Measurements from ENCODE around the gene MTMR11.

MTMR11 gene

DNA sequence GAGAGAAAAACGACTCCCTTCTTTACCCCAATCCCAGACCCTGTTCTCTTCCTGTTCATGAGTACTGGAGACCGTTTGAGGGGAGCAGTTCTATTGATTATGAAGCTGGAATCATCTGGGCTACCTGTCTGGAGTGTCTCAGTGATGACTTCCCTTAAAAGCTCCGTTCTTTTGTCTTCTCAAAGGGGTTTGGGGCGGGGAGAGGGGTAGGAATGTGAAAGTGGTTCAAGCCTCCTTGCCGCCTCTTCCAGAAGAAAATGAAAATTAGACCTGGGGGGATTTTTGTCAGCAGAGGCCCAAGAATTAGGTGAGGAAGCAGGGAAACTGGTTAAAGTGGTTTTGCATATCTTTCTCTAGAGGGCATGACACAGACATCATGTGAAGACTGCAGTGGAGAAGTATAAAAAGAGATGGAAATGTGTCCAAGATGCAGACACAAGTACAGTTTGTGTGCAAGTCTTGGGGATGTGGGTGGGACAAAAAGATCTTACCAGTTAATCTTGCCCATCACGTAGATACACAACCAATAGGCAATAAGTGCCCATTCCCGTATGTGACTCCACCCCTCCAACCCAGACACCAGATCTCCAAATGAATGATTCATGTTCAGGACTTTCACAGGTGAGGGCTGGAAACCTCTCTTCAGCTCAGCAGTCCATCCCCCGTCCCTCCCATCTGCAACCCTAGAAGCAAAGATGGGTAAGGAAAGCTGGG is 470 bp upstream of the MTMR11 start:
- DNase-seq: no peak

DNA sequence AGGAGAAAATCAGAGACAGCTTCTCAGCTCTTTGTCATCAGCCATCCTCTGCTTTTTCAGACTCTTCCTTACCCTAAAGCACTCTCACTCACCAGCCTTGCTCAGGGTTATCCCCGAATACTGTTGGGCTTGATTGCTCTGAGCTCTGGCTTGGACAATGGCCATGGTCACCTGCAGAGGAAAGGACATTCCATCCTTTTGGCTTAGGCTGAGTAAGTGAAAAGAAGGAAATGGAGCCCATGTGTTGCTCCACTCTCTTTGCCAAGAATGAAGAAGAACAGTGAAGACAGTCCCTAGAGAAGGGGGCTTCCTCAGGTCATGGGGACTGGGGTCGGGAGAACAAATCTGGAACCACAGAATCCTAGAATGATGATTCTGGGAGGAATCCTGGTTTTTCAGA is 2.3 kb downstream of the MTMR11 start:
- DNase-seq: no peak

DNA sequence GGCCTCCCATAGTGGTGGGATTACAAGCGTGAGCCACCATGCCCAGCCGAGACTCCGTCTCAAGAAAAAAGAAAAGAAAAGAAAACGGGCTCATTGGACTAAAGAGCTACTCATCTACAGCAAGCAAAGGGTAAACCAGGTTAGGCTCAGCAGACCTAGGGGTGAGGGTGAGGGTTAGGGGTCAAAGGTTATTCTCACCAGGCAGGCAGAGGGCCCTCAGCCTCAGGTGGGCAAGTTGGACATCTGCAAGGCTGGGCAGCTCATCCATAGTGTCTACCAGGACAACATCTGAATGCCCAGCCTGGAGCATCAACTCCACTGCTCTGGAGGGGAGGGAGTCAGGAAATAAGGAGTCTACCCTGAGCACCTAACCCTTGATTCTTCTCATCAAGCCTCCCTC is 3.5 kb downstream of the MTMR11 start:
- DNase-seq: no peak

DNA sequence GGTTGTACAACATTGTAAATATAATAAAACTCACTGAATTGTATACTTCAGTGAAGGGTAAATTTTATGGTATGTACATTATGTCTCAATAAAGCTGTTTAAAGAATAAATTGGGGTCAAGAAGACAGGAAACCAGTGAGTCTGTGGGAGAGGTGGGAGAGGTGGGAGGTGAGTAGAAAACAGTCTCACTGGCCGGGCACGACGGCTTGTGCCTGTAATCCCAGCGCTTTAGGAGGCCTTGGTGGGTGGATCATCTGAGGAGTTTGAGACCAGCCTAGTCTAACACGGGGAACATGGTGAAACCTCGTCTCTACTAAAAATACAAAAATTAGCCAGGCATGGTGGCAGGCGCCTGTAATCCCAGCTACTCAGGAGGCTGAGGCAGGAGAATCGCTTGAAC is 4.2 kb downstream of the MTMR11 start:
- no peak for DNase-seq

DNA sequence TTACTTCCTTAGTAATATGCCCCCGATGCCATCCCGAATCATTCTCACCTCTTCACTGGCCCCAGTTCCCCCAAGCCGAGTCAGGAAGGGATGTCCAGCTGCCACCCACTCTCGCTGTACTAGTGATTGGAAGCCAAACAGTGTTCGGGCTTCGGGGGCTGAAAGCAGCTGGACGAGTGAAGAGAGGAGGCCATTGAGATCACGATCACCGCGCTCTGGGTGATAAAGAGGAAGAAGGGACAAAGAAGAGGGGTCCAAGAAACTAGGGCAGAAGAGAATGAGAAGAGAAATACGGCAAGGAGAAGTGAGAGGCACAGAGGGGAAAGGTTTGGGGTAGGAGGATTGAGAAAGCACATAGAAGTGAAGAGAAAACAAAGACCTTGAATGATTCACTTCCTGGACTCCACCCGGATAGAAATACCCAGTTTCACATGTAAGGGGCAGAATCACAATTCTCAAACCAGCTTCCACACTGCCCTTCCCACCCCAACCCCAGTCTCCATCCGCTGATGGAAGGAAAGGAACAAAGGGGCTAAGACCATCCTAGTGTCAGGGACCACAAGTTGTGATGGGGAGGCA is 5.4 kb downstream of the MTMR11 start:
- DNase-seq: peak; percentile 48

DNA sequence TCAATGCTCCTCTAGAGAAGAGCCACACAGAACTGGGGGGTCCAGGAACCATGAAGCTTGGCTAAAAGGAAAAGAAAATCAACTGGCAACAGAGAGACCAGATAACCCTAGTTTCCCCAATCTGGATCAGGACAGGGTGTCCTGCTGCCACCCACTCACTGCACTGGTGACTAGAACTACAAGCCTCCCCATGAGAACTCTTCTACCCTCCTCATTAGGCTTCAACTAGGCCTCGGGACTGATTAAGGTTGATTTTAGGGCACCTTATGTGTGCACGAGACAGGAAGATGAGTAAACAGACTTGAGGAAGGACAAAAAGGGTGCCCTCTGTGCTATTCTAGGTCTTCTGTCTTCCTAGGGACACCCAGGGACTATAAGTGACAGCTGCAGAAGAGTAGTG is 6.8 kb downstream of the MTMR11 start:
- DNase-seq: no peak

DNA sequence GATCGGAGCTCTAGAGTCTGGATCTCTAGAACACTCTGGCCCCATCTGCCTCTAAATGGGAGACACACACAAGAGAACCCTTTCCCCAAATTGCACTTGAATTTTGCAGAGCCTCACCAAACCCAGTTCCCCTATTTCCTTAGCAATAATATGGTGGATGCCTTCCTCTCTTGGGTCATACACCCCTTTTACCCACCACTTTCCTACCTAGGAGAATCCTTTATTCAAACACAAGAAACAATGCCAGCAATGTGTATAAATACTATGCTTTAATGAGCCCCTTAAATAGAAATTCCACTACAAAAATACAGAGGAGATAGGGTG is 8.3 kb downstream of the MTMR11 start:
- DNase-seq: no peak

DNA sequence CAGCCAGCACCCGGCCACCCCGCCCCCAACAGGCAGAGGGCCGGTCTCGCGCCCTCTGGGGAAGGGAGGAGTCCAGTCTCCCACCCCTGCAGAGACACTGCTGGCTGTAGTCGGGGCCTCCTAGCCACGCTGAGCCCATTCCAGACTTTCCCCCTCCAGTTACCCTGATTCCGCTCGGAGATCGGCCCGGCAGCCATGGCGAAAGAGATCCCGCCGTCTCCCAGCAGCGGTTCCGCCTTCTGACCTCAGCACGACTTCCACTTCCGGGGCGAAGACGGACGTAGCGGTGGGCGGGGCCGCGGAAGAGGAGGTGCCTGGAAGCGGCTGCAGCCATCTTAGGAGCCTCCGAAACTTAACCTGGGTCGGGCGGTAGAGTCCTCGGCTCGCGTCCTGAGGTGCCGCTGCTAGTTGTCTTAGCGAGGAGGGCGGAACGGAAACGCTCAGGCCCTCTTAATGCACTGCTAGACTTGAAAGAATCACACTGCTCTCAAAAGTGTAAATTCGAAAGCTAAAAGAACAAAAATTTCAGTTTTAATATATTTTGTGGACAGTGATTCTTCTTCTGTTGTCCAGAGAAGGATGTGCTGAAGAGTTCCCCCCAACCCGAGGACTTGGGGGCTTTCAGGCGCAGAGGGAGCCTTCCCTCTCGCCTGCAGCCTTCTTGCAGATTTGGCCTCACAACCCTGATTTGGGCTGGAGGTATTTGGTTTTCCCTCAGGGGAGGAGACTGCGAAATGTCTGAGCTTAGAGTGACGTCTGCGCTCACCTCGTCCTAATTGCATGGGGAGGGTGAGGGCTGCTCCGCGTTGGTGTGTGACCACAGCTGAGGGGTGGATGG is 8.9 kb downstream of the MTMR11 start, which contains the start of gene SF3B4:
TSS of gene SF3B4 (minus strand) at position 241 of the 838 bp plus-strand sequence. CDS start at position 197, 44 bp downstream.
- peak; percentile 95 for DNase-seq

DNA sequence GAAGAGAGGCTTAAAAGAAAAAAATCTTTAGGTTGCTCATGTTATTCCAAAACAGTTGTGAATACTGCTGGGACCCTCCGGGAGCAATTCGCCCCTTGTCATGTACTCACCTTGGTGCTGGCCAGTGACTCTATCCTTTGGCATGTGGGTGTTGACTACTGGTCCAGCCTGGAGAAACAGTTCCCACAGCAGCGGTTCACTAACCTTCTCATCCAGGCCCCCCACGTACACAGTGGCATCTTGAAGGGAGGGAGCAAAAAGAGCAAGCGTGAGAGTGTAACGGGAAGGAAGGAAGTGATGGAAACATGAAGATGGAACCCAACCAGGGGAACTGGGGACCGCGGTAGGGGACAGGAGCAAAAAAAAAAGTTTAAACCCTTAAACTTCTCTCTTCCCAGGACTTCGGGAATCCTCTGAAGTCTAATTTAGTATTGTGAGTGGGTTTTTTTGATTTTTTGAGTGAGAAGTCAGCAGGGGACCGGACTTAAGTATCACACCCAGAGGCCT is 9.6 kb downstream of the MTMR11 start:
- DNase-seq: no peak

DNA sequence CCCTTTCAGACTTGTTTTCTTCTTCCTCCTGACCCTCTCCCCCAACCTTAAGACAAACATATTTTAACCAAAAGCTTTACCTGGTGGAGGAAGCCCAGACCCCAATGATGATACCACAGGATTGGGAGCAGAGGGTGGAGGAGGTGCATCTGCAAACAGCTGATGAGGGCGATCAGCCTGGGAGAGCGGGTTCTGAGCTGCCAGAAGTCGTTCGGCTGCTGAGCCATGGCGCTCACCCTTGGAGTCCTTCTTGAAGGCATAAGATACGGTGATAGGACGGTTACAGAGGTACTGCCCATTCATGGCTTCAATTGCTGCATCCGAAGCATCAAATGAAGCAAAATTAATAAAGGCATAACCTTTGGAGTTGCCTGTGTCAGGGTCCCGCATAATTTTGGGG is 10.4 kb downstream of the MTMR11 start:
- DNase-seq: no peak

DNA sequence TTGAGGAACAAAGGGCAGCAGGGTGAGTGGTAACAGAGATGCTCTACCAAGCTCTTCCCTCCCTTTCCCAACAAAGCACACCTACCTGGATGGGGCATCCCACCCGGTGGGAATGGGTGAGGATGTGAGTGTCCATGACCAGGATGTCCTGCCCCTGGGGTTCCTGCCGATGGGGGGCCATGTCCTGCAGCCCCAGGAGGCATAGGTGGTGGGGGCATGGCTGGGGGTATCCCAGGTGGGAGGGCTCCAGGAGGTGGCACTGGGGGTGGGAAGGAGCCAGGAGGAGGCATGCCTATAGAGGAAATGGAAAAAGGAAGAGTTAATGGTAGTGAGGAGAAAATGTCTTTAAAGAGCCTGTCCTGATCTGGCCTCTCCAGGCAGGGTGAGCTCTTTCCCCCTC is 10.9 kb downstream of the MTMR11 start:
- no peak for DNase-seq

DNA sequence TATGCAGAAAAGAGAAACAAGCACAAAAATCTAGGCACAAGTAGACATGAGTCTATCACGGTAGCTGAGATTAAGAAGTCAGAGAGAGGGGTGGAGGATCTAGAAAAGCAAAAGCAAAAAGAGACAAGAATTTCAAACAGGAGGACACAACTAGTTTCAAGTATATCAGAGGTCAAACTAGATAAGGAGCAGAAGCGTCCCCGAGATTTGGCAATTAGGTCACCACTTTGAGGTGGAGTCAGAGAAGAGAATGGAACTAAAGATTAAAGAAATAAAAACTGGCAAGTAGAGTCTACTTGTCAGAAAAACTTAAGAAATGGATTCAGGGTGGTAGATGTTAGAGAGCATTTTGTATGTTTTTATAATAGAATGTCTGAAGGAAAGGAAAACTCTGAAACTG is 11.3 kb downstream of the MTMR11 start:
- no peak for DNase-seq

DNA sequence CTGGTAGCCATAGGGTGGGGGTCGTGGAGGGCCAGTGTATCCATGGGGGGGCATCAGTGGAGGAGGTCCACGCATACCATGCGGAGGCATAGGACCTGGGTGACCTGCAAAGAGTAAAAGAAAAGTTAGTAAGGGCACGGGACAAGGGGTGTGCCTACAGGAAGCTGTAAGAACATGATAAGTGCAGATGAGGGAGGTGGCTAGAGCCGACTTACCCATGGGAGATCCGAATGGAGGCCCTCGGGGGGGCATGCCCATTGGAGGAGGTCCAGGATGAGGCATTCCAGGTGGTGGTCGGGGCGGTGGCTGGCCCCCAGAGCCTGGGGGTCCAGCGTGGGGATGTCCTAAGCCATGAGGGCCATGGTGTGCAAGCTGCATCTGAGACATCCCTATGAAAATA is 13.1 kb downstream of the MTMR11 start:
- no peak for DNase-seq

DNA sequence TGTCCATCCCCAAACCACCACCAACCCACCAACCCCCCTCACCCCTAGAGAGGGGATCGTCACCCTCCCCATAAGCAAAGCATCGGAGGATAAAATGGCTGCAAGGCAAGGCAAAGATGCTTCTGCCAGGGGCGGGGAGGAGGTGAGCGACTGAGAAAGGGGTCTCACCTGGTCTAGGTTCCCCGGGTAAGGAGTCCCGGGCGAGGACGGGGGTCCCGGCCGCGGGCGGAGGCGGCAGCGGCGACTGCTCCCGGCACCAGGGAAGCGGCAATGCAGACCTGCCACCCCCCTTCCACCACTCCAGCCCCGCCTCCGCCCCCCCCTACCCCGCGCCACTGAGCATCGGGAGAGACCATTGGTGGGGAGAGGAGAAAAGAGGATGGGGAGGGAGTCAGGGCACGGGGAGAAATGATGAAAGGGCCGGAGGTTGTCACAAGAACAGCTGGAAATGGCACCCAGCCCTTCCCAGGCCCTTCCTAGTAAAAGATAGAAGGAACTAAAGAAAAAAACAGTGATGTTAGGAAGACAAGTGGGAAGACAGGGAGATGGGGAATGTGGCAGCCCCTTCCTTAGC is 19.0 kb downstream of the MTMR11 start, which contains the start of gene SV2A:
TSS of gene SV2A (minus strand) at position 274 of the 574 bp plus-strand sequence. CDS start 4,004 bp downstream, outside the sequence.
- peak; percentile 68 for DNase-seq

DNA sequence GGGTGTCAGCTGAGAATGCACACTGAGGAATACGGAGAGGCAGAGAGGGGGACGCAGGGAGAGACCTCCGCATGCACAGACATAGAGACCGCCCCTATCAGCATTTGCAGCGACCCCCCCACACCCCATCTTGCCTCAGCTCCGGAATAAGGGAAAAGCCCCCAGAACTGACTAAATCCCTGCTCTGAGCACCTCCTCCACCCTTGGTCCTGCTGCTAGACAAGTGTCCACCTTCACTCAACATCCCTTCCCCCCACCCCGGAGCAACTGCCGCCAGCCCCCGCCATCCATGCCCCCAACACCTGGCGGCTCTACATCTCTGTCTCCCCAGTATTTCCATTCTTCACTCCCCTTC is 19.8 kb downstream of the MTMR11 start:
- DNase-seq: no peak

DNA sequence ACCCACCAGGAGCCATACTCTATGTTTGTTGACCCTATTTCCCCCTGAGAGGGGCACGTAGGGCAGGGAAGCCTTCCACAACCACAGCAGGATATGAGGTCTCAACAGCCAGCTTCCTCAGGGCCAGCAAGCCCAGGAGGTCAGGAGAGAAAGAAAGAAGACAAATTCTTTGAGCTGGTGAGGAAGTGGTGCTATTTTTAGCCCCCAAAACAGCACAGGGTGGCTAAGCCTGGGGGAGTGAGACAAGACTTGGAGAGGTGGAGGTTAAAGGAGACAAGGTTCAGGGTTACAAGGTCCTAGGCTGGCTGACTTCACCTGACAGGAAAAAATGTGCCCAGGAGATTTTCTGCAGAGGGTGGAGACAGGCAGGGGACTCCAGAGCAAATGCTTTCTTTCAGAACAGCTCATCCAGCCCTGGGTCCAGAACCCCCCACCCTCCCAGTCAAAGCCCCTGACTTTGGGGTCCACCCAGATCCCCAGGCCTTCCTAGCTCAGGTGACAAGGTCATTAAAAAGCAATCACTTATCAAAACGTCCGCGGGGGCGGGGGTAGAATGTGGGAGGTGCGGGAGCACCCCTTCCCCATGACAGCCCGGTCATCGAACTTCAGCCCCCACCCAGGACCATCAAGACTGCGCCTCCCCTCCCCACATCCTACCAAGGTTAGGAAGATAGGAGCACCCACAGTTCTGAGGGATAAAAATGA is 20.3 kb downstream of the MTMR11 start:
- DNase-seq: no peak

DNA sequence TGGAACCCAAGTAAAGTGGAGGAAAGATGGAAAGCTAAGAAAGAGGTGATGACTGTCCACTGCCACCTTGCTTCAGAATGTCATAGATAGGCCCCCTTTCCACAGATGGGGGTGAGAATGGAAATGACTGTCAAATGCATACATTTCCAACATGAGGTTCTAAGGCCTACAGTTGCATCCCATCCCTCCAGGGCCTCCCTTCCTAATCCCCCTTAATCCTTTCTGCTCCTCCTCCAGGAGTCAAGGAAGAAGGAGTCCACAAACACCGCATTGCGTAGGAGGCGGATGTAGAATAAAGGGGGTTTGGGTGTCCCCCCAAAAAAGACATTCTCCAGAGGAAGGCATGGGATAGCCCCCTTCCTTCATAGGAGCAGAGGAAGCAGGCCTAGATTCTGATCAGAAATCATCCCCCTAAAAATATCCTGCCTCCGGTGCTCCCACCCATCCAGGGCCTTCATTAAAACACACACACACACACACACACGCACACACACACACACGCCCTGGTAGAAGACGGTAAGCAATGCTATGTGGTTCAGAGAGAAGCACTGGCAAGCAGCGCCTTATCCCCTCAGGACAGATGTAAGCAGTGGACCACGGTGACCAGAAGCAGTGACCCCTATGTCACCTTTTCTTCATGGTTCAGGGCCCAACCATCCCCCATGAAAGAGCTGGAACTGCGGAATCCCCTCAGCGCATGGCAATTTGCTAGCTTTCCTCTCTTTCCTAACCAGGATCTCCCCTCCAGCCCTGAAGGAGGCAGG is 21.1 kb downstream of the MTMR11 start:
- DNase-seq: no peak

DNA sequence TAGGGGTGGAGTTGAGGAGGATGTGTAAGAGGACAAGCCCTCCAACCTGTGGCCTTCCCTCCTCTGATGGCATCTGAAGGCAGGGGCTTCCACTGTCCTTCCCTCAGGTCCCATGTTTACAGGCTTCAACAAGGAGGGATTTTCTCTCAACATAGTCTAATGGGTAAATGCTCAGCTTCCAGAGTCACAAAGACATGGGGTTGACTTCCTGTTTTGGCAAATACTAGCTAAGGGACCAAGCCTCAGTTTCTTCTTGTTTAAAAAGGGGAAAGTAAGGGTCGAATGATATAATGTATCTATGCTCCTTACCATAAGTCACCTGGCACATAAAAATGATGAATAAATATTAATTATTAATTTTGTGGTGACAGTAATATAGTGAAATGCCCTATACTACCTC is 22.1 kb downstream of the MTMR11 start:
- no peak for DNase-seq

DNA sequence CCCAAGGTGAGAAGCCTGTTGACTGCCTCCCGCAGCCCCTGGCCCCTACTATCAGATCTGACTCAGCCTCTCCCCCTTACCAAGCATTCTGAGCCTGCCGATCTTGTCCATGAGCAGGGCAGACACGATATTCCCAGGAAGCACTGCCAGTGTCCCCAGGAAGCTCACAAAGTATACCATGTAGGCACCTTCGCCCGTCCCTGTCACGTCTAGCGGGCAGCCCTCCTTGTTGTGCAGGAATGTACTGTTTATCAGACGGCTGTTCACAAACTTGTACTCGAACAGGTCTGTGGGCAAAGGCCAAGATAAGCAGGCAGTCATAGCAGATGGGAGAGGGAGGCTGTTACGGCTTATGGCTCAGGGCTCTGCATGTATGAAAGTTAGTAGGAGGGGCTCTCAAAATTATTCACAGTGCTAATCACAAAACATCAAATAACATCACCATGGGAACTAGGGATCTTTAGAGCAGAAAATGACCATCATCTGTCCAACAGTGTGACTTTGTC is 30.1 kb downstream of the MTMR11 start:
- no peak for DNase-seq

DNA sequence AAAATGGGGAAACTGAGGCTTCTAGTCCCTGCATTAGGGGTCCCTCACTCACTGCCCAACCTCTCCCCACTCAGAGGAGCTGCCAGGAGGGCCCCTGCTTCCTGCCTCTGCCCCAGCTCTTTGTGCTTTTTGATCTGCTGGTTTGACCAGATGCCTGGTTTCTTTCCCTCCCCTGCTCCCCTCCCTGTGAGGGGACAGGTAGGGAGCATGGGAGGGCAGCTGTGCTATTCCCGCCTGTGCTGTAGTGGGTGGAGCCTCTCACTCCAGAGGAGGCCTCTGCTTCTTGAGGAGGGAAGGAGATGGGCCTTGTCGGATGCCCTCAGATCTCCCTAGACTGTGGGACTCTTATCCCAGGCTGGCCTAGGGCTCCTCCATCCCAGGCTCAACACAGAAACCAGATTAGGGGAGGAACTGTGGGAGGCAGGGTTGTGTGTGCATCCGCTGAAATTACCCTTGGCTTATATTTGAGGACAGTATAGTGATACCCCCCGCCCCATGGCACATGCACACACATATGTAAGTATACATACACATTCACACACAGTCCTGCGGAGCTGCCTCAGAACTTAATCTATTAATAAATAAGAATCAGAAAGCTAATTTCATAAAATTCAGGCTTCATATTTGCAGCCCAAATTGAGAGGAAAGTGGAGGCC is 32.7 kb downstream of the MTMR11 start:
- no peak for DNase-seq

All from activated CD8-positive, alpha-beta memory T cell treated with anti-CD3 and anti-CD28 coated beads, Interleukin-2, amount 50 U/mL, for 48 hours (primary cell).